Heart left ventricle (tissue), 16 donors: Measurements from ENCODE around the gene NR1D1. TPM values are rescaled to one million over a fixed set of nuclear protein-coding genes. Genes with fewer than 3 reads are reported as not detected.
"Not testable (repeated sequence)": the region's sequence is repeated elsewhere in the genome, so short reads cannot be mapped to it uniquely, and the experiment has no call there.

Source experiments
- ATAC-seq, 4 donors: fragments of 200-7000 bp; cut with Tn5 transposase; one replicate each; pipeline ENCODE4 v1.9.1; 2020 to 2022; ENCODE audit warnings: moderate library complexity in 4 of 4, mild to moderate bottlenecking in 3 of 4, moderate number of reproducible peaks in 1 of 4
- DNase-seq, 5 donors: peaks; one replicate each; pipeline ENCODE4 v3.0.0-alpha.2; 2020
- H3K27ac ChIP-seq, 12 donors: fragments of 200-600 bp; sonication (generic) in 4 of 12; one replicate each; pipeline versions ENCODE4 v1.5.0 to v1.8.0; 2016 to 2022; ENCODE audit warnings: mild to moderate bottlenecking in 2 of 12
- H3K27me3 ChIP-seq, 9 donors: fragments of 200-600 bp; sonication (generic) in 2 of 9; one replicate each; pipeline versions ENCODE4 v1.5.1 to v1.8.0; 2016 to 2022; ENCODE audit warnings: mild to moderate bottlenecking in 3 of 9
- H3K36me3 ChIP-seq, 9 donors: fragments of 200-600 bp; sonication (generic) in 2 of 9; one replicate each; pipeline versions ENCODE4 v1.5.0 to v1.8.0; 2018 to 2022; ENCODE audit warnings: mild to moderate bottlenecking in 2 of 9
- H3K4me1 ChIP-seq, 12 donors: fragments of 200-600 bp; sonication (generic) in 4 of 12; one replicate each; pipeline versions ENCODE4 v1.5.0 to v1.8.0; 2016 to 2022; ENCODE audit warnings: mild to moderate bottlenecking in 3 of 12
- H3K4me3 ChIP-seq, 12 donors: fragments of 200-600 bp; sonication (generic) in 4 of 12; one replicate each; pipeline versions ENCODE4 v1.5.0 to v1.8.0; 2017 to 2022; ENCODE audit warnings: mild to moderate bottlenecking in 9 of 12, moderate library complexity in 4 of 12
- H3K9me3 ChIP-seq, 12 donors: fragments of 200-600 bp; sonication (generic) in 4 of 12; one replicate each; pipeline versions ENCODE4 v1.5.0 to v1.8.0; 2016 to 2022; ENCODE audit warnings: mild to moderate bottlenecking in 1 of 12
- POLR2A ChIP-seq, 2 donors: fragments of 450-650 bp; IDR thresholded peaks; one replicate each; pipeline ENCODE4 v1.6.1; 2017; ENCODE audit warnings: antibody characterized with exemption in 2 of 2, mild to moderate bottlenecking in 2 of 2, moderate library complexity in 2 of 2
- WGBS, 4 donors: extraction: QIAGEN DNeasy Blood & Tissue Kit in 2 of 4; methylation state at CpG; one replicate each; pipeline versions ENCODE4 v1.1.5 to v1.1.7; 2013 to 2018; 5-methylcytosine and 5-hydroxymethylcytosine counted together
- intact Hi-C, 10 donors: fragments of 100-400 bp; cut with DNase I; formaldehyde crosslinking; loops; one replicate each; pipeline versions ENCODE4 v1.11.1 to v1.14.2; 2022
- long read RNA-seq, 3 donors: library from polyadenylated mRNA; unstranded; transcript quantifications; one replicate each; pipeline ENCODE4 v2.0.0, GENCODE V29; 2020 to 2021
- polyA plus RNA-seq, 2 donors: library from polyadenylated mRNA; stranded (reverse); fragments of 200-250 nt; gene quantifications; one replicate each; pipeline ENCODE4 v1.2.3, GENCODE V29; 2013
- total RNA-seq, 9 donors: library from RNA; depleted of rRNA in 2 of 9; stranded (reverse); fragments of >200 nt in 2 of 9; fragmentation: NEBNext Ultra II Directional in 3 of 9; extraction: Animal tissue kit (Norgen Biotek cat#: 25700) in 3 of 9; gene quantifications; one replicate each; pipeline versions ENCODE4 v1.1.0 to v1.2.4, GENCODE V29; 2016 to 2023
- TF ChIP-seq, protein P1 (sequence below), 12 donors: fragments of 200-600 bp; sonication (generic) in 4 of 12; IDR thresholded peaks; one replicate each; pipeline versions ENCODE4 v1.5.0 to v1.8.0; 2018 to 2022; ENCODE audit warnings: antibody characterized with exemption in 12 of 12, mild to moderate bottlenecking in 5 of 12
- donor health status: ischemic (EF 13 %, LVEDD 7.1; RV severe dilation, severe dysfunction).
- donor health status: healthy with polysubstance abuse.
- donor health status: DM: no; HTN: yes; CAD: no.
- donor health status: DM: no; HTN: no; CAD: no.
- donor health status: ischemic (EF 25% LVEDD 6.9; RV normal size, moderate dysfunction).
- donor health status: ischemic (EF 25% LVEDD 5.7; RV mildly dilated, moderate dysfunction).
- donor health status: healthy.
- donor health status: DM: yes; HTN: yes; CAD: no.
- donor health status: ischemic (EF 35%, LVEDD 5.7; RV mildly dilated, moderate dysfunction).
- donor health status: nonischemic (EF 11% LVEDD 7.7; RV severe dilation, severe dysfunction).
- donor health status: DM: yes; HTN: yes; CAD: no.
- donor health status: PGD.
- donor health status: ischemic (EF 29% LVEDD 5.4; RV normal size, mild dysfunction).
- donor health status: nonischemic (EF 23%, LVEDD 6.1; RV moderate dilation, normal function).

The NR1D1 gene
- 10 to 100 TPM in 6 of 9 donors, 1 to 10 TPM in 3; 5.8 to 36.1 (median 21.8) TPM for total RNA-seq
- 10 to 100 TPM in 1 of 2 donors, 1 to 10 TPM in 1; 6.1 to 20.2 TPM for polyA plus RNA-seq
- long read RNA-seq, donor 1, partial matches to known transcripts: 20 of 27 reads
- long read RNA-seq, donor 1, other reads (novel, unspliced or antisense): 4 of 27 reads
- long read RNA-seq, donor 2, transcript NR1D1-201 (8 exons, 2,772 nt): major isoform, 5 of 9 reads
- long read RNA-seq, donor 2, partial matches to known transcripts: 4 of 9 reads
- long read RNA-seq, donor 2, other reads (novel, unspliced or antisense): 0 of 9 reads
- long read RNA-seq, donor 3, partial matches to known transcripts: 2 of 5 reads
- long read RNA-seq, donor 3, other reads (novel, unspliced or antisense): 2 of 5 reads

DNA sequence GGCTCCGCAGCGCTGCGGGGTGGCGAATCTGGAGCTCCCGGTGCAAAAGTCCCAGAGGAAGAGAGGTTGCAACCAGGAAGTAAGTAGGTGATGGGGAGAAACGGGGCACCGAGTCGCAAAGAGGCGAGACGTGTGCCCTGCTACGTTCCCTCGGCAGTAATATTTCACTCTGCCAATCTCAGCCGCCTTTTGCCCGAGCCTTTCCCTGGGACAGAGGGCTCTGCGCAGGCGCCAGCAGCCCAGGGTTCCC, at the start of gene NR1D1:
NR1D1 (minus strand) TSS at position 171 of the 250 bp plus-strand sequence. CDS start 495 bp downstream, outside the sequence.
- peak; percentile 77 to 83 for TF ChIP-seq POLR2A (IDR thresholded peaks at IDR 0.05)
- TF ChIP-seq, protein P1, sequence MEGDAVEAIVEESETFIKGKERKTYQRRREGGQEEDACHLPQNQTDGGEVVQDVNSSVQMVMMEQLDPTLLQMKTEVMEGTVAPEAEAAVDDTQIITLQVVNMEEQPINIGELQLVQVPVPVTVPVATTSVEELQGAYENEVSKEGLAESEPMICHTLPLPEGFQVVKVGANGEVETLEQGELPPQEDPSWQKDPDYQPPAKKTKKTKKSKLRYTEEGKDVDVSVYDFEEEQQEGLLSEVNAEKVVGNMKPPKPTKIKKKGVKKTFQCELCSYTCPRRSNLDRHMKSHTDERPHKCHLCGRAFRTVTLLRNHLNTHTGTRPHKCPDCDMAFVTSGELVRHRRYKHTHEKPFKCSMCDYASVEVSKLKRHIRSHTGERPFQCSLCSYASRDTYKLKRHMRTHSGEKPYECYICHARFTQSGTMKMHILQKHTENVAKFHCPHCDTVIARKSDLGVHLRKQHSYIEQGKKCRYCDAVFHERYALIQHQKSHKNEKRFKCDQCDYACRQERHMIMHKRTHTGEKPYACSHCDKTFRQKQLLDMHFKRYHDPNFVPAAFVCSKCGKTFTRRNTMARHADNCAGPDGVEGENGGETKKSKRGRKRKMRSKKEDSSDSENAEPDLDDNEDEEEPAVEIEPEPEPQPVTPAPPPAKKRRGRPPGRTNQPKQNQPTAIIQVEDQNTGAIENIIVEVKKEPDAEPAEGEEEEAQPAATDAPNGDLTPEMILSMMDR (IDR thresholded peaks at IDR 0.05): no peak
- intact Hi-C loops: loop anchor here in 1 of 10 donors (1.0 kb wide), 1 partner anchor 11 kb away; no protein-coding TSS in a partner anchor
- DNase-seq (no peak), ATAC-seq (no peak)
- WGBS, 4 donors: 0 to 1% (median 0%) methylated on average over 16 of the region's 16 CpGs
- H3K4me3 ChIP-seq: peak within 1 kb of the TSS; percentile 72 to 100 (median 84)
- H3K36me3 ChIP-seq: peaks cover 0 to 34% (median 26%) of the 10 kb centered on the region in 9 donors
- no peaks in the 10 kb centered on the region for H3K9me3 ChIP-seq
- H3K4me1 ChIP-seq: peaks cover 20 to 92% (median 76%) of the 10 kb centered on the region in 12 donors
- no peaks in the 10 kb centered on the region for H3K27me3 ChIP-seq
- H3K27ac ChIP-seq: peak within 1 kb of the TSS; percentile 78 to 100 (median 98)

DNA sequence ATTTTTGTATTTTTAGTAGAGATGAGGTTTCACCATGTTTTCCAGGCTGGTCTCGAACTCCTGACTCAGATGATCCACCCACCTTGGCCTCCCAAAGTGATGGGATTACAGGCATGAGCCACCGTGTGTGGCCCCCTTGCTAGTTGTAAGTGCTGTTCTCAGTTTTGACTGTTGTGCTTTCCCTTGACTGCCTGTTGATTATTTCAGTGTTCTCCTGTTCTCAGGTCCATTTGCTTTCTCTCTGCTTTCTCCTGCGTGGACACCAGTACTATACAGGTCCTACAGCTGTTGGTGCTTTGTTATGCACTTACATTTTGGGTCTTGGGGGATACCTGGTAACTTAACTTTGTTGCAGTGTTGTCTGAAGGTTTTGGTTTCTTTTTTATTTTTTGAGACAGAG, 48.1 kb upstream of the NR1D1 start:
- DNase-seq (no peak), ATAC-seq (no peak)
- TF ChIP-seq, protein P1 (IDR thresholded peaks at IDR 0.05): no peak
- TF ChIP-seq POLR2A (IDR thresholded peaks at IDR 0.05): no peak
- WGBS, 4 donors: 81 to 87% (median 85%) methylated on average over 3 of the region's 3 CpGs
- Histone ChIP-seq H3K36me3 (peaks cover 0 to 100% (median 97%) of the 10 kb centered on the region in 9 donors), H3K4me3 (no peak overlapping the region), H3K4me1 (peaks cover 0 to 21% (median 5%) of the 10 kb centered on the region in 12 donors), H3K9me3 (no peaks in the 10 kb centered on the region), H3K27ac (no peak overlapping the region), H3K27me3 (no peaks in the 10 kb centered on the region)
- intact Hi-C loops: no loop called here

DNA sequence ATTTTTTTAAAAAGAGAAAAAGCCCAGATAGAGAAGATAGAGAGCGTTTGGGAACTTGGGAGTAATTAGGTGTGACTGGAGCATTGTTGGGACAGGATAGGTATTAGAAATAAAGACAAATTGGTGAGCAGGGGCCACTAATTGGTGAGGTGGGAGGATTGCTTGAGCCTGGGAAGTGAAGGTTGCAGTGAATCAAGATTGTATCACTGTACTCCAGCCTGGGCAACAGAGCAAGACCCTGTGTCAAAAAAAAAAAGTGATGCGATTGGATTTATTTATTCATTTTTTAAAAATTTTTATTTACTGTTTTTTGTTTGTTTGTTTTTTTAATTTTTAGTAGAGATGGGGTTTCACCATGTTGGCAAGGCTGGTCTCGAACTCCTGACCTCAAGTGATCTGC, 45.1 kb upstream of the NR1D1 start:
- TF ChIP-seq, protein P1 (IDR thresholded peaks at IDR 0.05): no peak
- TF ChIP-seq POLR2A (IDR thresholded peaks at IDR 0.05): no peak
- intact Hi-C loops: no loop called here
- DNase-seq (no peak), ATAC-seq (no peak)
- no peaks in the 10 kb centered on the region for H3K9me3 ChIP-seq
- no peak overlapping the region for H3K4me3 ChIP-seq
- peaks cover 0 to 93% (median 89%) of the 10 kb centered on the region in 9 donors for H3K36me3 ChIP-seq
- peaks cover 3 to 32% (median 15%) of the 10 kb centered on the region in 12 donors for H3K4me1 ChIP-seq
- H3K27me3 ChIP-seq: no peaks in the 10 kb centered on the region
- WGBS, 4 donors: 91 to 95% (median 94%) methylated on average over 3 of the region's 3 CpGs
- peak overlapping the region in 1 of 12 donors; percentile 13 for H3K27ac ChIP-seq

DNA sequence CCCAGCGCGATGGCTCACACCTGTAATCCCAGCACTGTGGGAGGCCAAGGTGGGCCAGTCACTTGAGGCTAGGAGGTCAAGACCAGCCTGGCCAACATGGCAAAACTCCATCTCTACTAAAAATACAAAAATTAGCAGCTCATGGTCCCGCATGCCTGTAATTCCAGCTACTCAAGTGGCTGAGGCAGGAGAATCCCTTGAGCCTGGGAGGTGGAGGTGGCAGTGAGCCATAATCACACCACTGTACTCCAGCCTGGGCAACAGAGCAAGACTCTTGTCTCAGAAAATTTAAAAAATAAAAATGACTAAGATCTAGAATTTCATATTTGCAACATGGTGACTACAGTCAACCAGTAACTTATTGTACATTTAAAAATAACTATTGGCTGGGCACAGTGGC, 42.8 kb upstream of the NR1D1 start:
- H3K4me3 ChIP-seq, H3K27me3 ChIP-seq, DNase-seq, H3K9me3 ChIP-seq, H3K27ac ChIP-seq, intact Hi-C loops, ATAC-seq: not testable (repeated sequence)
- peaks cover 3 to 40% (median 26%) of the 10 kb centered on the region in 12 donors for H3K4me1 ChIP-seq
- 82 to 86% (median 84%) methylated on average over 3 of the region's 3 CpGs for WGBS, 4 donors
- peaks cover 0 to 70% (median 67%) of the 10 kb centered on the region in 9 donors for H3K36me3 ChIP-seq
